ENCODE measurements around the gene ATP5MC3.

Gene ATP5MC3

GRCh38 chr2:175167792-175168563, 13.5 kb downstream of the ATP5MC3 start, which contains the start of gene ATF2:
ATF2 (minus strand) TSS chr2:175168203; CDS start chr2:175136443, 31,760 bp downstream.
- peaks cover 47% of the 10 kb centered on the region for H3K79me2 ChIP-seq (ENCODE audit: insufficient read depth, low read length)
- H3K36me3 ChIP-seq (ENCODE audit: insufficient read depth, low read length): peaks cover 3% of the 10 kb centered on the region; the same call in 1 of the 2 replicates
- H3F3A ChIP-seq (ENCODE audit: insufficient read depth, low read length): no peaks in the 10 kb centered on the region
- TF ChIP-seq CTCF (IDR thresholded peaks at IDR 0.05; ENCODE audit: low read length) (no peak), EZH2 (IDR thresholded peaks at IDR 0.05; ENCODE audit: borderline replicate concordance, low read length) (no peak)
- H3K27ac ChIP-seq (ENCODE audit: low read depth, low read length, poor library complexity, severe bottlenecking): peak within 1 kb of the TSS; percentile 63
- no peaks in the 10 kb centered on the region for H3K9me3 ChIP-seq (ENCODE audit: low read length)
- peak within 1 kb of the TSS; percentile 38; the same call in 1 of the 2 replicates for H2AFZ ChIP-seq (ENCODE audit: low read length)
- H3K4me2 ChIP-seq (ENCODE audit: low read length): peak within 1 kb of the TSS; percentile 78
- no peaks in the 10 kb centered on the region for H3K27me3 ChIP-seq (ENCODE audit: insufficient read depth, low read length)
- peak within 1 kb of the TSS; percentile 91 for H3K9ac ChIP-seq (ENCODE audit: low read length)
- H3K4me1 ChIP-seq (ENCODE audit: insufficient read depth, low read length, severe bottlenecking): peaks cover 29% of the 10 kb centered on the region
- H3K4me3 ChIP-seq (ENCODE audit: low read depth, low read length, poor library complexity, severe bottlenecking): peak within 1 kb of the TSS; percentile 98
- no peaks in the 10 kb centered on the region for H4K20me1 ChIP-seq (ENCODE audit: insufficient read depth, low read length)
- H3K9me2 ChIP-seq (ENCODE audit: low read depth, low read length): no peaks in the 10 kb centered on the region

GRCh38 chr2:175167076-175167791, 14.3 kb downstream of the ATP5MC3 start:
- H3K9ac ChIP-seq (ENCODE audit: low read length): peak overlapping the region; percentile 91
- peaks cover 29% of the 10 kb centered on the region for H3K4me1 ChIP-seq (ENCODE audit: insufficient read depth, low read length, severe bottlenecking)
- H3K27me3 ChIP-seq (ENCODE audit: insufficient read depth, low read length): no peaks in the 10 kb centered on the region
- no peaks in the 10 kb centered on the region for H3K9me3 ChIP-seq (ENCODE audit: low read length)
- H3K4me3 ChIP-seq (ENCODE audit: low read depth, low read length, poor library complexity, severe bottlenecking): peak overlapping the region; percentile 98
- no peaks in the 10 kb centered on the region for H3K9me2 ChIP-seq (ENCODE audit: low read depth, low read length)
- H3K27ac ChIP-seq (ENCODE audit: low read depth, low read length, poor library complexity, severe bottlenecking): peak overlapping the region; percentile 63
- peak overlapping the region; percentile 38; the same call in 1 of the 2 replicates for H2AFZ ChIP-seq (ENCODE audit: low read length)
- no peak for TF ChIP-seq CTCF (IDR thresholded peaks at IDR 0.05; ENCODE audit: low read length)
- TF ChIP-seq EZH2 (IDR thresholded peaks at IDR 0.05; ENCODE audit: borderline replicate concordance, low read length): no peak
- peaks cover 2% of the 10 kb centered on the region; the same call in 1 of the 2 replicates for H3K36me3 ChIP-seq (ENCODE audit: insufficient read depth, low read length)
- H3K4me2 ChIP-seq (ENCODE audit: low read length): peak overlapping the region; percentile 78
- H3F3A ChIP-seq (ENCODE audit: insufficient read depth, low read length): no peaks in the 10 kb centered on the region
- H3K79me2 ChIP-seq (ENCODE audit: insufficient read depth, low read length): peaks cover 54% of the 10 kb centered on the region
- H4K20me1 ChIP-seq (ENCODE audit: insufficient read depth, low read length): no peaks in the 10 kb centered on the region

DNA sequence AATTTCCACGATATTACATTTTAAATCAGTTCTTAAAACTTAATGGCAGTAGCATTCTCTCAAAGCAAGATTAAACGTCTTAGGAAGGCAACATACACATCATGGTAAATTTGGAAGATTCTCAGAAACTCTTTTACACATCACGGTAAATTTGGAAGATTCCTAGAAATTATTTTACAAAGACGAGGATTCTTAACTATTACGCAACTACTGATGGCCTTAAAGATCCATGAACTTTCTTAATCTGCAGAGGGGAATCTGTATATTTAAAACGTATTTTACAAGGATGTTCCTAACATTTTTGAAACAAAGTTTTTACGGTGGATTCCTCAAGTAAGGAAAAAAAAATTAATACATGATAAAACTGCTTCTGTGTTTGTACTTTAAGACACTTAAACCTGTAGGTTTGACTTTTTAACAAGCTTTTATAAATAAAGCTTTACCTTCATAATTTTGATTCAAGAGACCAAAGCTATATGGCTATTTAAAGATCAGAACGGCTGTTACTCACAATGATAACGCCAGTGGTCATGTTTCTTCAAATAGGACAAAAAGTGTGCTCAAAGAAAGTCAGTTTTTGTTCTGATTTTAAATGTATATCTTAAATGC, 15.2 kb downstream of the ATP5MC3 start:
- no peaks in the 10 kb centered on the region for H3K9me3 ChIP-seq (ENCODE audit: low read length)
- H3K9ac ChIP-seq (ENCODE audit: low read length): peak overlapping the region; percentile 91
- H4K20me1 ChIP-seq (ENCODE audit: insufficient read depth, low read length): no peaks in the 10 kb centered on the region
- H3K4me2 ChIP-seq (ENCODE audit: low read length): peak overlapping the region; percentile 78
- H2AFZ ChIP-seq (ENCODE audit: low read length): no peak overlapping the region
- TF ChIP-seq EZH2 (IDR thresholded peaks at IDR 0.05; ENCODE audit: borderline replicate concordance, low read length) (no peak), CTCF (IDR thresholded peaks at IDR 0.05; ENCODE audit: low read length) (no peak)
- H3K79me2 ChIP-seq (ENCODE audit: insufficient read depth, low read length): peaks cover 63% of the 10 kb centered on the region
- H3K9me2 ChIP-seq (ENCODE audit: low read depth, low read length): no peaks in the 10 kb centered on the region
- peaks cover 6% of the 10 kb centered on the region; the same call in 1 of the 2 replicates for H3K36me3 ChIP-seq (ENCODE audit: insufficient read depth, low read length)
- H3K4me3 ChIP-seq (ENCODE audit: low read depth, low read length, poor library complexity, severe bottlenecking): peak overlapping the region; percentile 98
- H3K4me1 ChIP-seq (ENCODE audit: insufficient read depth, low read length, severe bottlenecking): peaks cover 29% of the 10 kb centered on the region
- peak overlapping the region; percentile 63 for H3K27ac ChIP-seq (ENCODE audit: low read depth, low read length, poor library complexity, severe bottlenecking)
- no peaks in the 10 kb centered on the region for H3K27me3 ChIP-seq (ENCODE audit: insufficient read depth, low read length)
- H3F3A ChIP-seq (ENCODE audit: insufficient read depth, low read length): no peaks in the 10 kb centered on the region
